ENCODE measurements around the gene RRN3.
"Not testable (repeated sequence)": the region's sequence is repeated elsewhere in the genome, so short reads cannot be mapped to it uniquely, and the experiment has no call there.

Gene RRN3

DNA sequence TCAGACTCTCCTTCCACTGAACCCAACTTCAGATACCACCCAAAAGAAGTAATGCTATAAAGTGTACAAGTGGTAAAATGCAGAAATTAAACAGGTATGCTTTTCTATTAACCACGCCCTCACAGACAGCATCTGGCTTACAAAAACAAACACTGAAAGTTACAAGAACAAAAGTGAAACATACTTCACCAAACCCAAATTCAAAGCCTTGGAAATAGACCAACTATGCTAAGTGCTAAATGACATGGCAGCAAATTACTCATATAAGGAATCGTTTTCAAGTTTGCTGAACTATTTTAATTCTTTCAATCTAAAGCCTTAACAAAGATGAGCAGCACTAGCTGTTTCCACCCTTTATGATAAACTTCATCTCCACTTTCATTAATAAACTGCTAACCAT lies 17.9 kb downstream of the RRN3 start:
- not testable (repeated sequence) for DNase-seq (ENCODE audit: low spot score in 2 of 2); H3K9me3 Mint-ChIP-seq; H3K4me1 Mint-ChIP-seq; H3K27me3 Mint-ChIP-seq; H3K4me3 Mint-ChIP-seq; ATAC-seq (replicated peaks; ENCODE audit: extremely low read depth, poor library complexity, severe bottlenecking)
- Mint-ChIP-seq H3K36me3 (ENCODE audit: insufficient read depth) (peaks cover 79% of the 10 kb centered on the region), H3K27ac (ENCODE audit: low read depth) (peak overlapping the region; percentile 62)

DNA sequence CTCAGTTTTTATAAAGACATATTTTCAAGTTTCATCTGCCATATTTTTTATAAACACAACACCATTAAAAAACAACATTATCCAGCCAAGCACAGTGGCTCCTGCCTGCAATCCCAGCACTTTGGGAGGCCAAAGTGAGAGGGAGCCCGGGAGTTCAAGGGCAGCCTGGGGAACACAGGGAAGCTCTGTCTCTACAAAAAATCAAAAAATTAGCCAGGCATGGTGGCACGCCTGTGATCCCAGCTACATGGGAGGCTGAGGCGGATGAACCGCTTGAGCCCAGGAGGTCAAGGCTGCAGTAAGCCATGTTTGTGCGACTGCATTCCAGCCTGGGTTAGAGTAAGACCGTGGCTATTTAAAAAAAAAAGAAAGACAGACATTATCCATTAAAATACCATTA lies 21.0 kb downstream of the RRN3 start:
- ATAC-seq (replicated peaks; ENCODE audit: extremely low read depth, poor library complexity, severe bottlenecking), result no peak
- Mint-ChIP-seq H3K9me3 (no peaks in the 10 kb centered on the region), H3K27ac (ENCODE audit: low read depth) (no peak overlapping the region), H3K4me1 (peaks cover 9% of the 10 kb centered on the region), H3K27me3 (no peaks in the 10 kb centered on the region), H3K4me3 (no peak overlapping the region), H3K36me3 (ENCODE audit: insufficient read depth) (peaks cover 73% of the 10 kb centered on the region)
- DNase-seq (ENCODE audit: low spot score in 2 of 2), result no peak

DNA sequence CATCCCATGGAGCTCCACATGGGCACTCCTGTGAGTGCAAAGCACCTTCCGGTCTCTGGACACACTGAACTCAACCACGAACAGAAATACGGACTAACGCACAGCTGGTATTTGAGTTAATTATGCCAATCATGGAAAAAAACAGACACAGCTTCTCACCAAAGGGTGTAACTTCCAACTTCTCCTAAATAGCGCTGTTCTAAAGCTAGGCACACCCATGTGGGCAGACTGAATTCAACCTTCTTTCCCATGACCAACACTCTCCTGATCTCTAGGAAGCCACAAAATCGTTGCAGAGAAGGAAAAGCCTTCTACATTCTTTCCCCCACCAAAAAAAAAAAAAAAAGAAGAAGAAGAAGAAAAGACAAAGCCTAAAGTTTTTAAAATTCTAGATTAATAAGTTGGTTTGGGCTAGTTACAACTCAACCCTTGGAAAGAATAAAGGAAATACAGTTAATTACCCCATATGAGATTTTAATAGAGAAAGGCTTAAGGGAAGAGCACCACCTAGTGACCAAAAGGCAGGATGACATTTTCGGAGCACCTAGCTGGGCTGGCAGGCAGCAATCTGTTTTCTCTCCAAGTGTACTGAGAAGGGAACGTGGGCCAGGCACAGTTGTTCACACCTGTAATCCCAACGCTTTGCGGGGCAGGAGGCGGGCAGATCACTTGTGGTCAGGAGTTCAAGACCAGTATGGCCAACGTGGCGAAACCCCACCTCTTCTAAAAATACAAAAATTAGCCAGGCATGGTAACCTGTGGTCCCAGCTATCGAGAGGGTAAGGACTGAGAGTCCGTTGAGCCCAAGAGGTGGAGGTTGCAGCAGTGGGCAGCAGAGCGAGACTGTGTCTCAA lies 21.9 kb downstream of the RRN3 start:
- not testable (repeated sequence) for DNase-seq (ENCODE audit: low spot score in 2 of 2); H3K4me3 Mint-ChIP-seq; H3K4me1 Mint-ChIP-seq; H3K27ac Mint-ChIP-seq (ENCODE audit: low read depth); H3K9me3 Mint-ChIP-seq; H3K27me3 Mint-ChIP-seq
- peaks cover 66% of the 10 kb centered on the region for H3K36me3 Mint-ChIP-seq (ENCODE audit: insufficient read depth)
- peak; percentile 60 for ATAC-seq (replicated peaks; ENCODE audit: extremely low read depth, poor library complexity, severe bottlenecking)

DNA sequence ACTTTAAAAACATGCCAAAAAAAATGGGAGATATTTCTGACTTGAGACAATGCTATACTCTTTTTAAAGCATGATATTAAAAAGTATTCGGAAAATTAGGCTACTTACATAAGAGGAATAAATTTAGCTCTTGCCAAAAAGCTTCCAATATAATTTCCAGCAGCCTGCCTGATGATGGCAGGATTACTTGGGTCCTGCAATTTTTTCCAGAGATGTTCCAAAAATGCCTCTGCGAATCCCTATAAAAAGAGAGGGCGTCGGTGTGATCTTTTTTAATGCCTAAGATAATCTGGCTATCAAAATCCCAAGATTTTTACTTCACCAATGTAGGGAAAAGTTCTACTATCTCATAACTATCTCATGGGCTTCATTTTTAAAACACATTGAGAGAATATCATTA lies 23.1 kb downstream of the RRN3 start:
- DNase-seq (ENCODE audit: low spot score in 2 of 2); ATAC-seq (replicated peaks; ENCODE audit: extremely low read depth, poor library complexity, severe bottlenecking); H3K27me3 Mint-ChIP-seq; H3K4me1 Mint-ChIP-seq; H3K9me3 Mint-ChIP-seq; H3K27ac Mint-ChIP-seq (ENCODE audit: low read depth); H3K4me3 Mint-ChIP-seq: not testable (repeated sequence)
- H3K36me3 Mint-ChIP-seq (ENCODE audit: insufficient read depth), result peaks cover 61% of the 10 kb centered on the region

DNA sequence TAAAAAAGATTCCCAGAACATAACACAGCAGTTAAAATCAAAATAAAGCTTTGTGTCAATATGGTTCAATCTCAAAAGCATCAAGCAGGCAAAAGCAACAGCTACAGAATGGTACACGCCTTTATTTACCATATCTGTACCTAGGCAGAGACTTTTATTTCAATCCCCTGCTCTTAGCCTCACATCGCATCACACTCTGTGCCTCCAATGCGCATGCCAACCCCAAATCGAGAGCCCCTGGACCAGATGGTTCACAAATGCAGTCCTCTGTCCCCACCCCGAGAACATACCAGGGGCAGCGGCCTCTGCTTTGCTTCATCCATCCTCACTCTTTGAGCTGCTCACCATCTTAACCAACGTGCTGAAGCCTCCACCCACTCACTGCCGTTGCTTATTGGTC lies 27.4 kb downstream of the RRN3 start:
- ATAC-seq (replicated peaks; ENCODE audit: extremely low read depth, poor library complexity, severe bottlenecking); H3K4me1 Mint-ChIP-seq; H3K27me3 Mint-ChIP-seq; DNase-seq (ENCODE audit: low spot score in 2 of 2); H3K4me3 Mint-ChIP-seq; H3K9me3 Mint-ChIP-seq; H3K27ac Mint-ChIP-seq (ENCODE audit: low read depth): not testable (repeated sequence)
- peaks cover 54% of the 10 kb centered on the region for H3K36me3 Mint-ChIP-seq (ENCODE audit: insufficient read depth)

DNA sequence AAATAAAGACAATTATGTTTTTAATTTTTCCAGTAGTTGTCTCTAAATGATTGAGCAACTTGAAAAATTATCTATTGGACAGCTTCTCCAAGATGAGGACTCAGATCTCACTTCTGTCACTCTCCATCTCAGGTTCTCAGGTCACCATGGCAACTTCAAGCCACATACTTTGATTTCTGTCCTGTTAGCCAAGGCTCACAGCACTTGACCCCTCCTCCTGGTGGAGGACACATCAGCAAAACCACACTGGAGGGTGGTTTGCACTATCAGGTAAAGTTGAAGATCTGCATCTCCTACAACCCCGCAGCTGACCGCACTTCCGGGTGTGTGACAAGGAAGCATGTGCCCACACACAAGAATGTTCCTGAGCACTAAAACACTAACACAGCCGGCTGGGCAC lies 28.1 kb downstream of the RRN3 start:
- not testable (repeated sequence) for DNase-seq (ENCODE audit: low spot score in 2 of 2); H3K27ac Mint-ChIP-seq (ENCODE audit: low read depth)

DNA sequence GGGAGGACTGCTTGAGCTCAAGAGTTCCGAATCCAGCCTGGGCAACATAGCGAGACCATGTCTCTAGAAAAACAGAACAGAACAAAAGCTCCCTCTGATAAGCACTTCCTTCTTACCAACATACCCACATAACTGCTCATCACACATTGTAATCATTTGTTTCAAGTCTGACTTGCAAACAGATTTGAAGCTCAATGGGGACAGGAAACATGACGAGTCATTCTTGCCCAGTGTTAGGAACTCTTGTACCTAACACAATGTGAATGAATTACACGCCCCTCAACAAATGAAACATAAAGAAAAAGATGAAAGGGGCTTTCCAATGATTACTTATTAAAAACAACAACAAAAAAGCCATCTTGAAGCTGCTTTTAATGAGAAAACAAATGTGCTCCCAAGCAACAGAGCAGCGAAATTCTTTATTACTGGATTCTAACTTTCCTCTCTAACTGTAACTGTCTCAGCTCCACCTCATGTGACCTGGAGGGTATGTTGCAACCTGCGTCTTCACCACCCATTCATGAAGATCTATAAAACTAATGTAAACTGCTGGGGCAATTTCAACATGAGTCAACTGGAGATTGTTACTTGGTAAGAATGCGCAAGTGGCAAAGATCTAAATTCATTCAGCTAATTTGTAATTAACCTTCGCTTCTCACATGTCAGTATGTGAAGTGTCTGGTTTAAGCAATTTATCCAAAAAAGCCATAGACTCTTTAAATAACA lies 31.8 kb downstream of the RRN3 start:
- H3K27me3 Mint-ChIP-seq; H3K9me3 Mint-ChIP-seq; H3K4me1 Mint-ChIP-seq; ATAC-seq (replicated peaks; ENCODE audit: extremely low read depth, poor library complexity, severe bottlenecking); H3K4me3 Mint-ChIP-seq; H3K27ac Mint-ChIP-seq (ENCODE audit: low read depth); DNase-seq (ENCODE audit: low spot score in 2 of 2): not testable (repeated sequence)
- H3K36me3 Mint-ChIP-seq (ENCODE audit: insufficient read depth), result peaks cover 58% of the 10 kb centered on the region

More for the DNA sequence above, 28.1 kb downstream of the RRN3 start:
- not testable (repeated sequence) for H3K4me1 Mint-ChIP-seq; H3K27me3 Mint-ChIP-seq; ATAC-seq (replicated peaks; ENCODE audit: extremely low read depth, poor library complexity, severe bottlenecking); H3K4me3 Mint-ChIP-seq; H3K9me3 Mint-ChIP-seq
- peaks cover 59% of the 10 kb centered on the region for H3K36me3 Mint-ChIP-seq (ENCODE audit: insufficient read depth)

DNA sequence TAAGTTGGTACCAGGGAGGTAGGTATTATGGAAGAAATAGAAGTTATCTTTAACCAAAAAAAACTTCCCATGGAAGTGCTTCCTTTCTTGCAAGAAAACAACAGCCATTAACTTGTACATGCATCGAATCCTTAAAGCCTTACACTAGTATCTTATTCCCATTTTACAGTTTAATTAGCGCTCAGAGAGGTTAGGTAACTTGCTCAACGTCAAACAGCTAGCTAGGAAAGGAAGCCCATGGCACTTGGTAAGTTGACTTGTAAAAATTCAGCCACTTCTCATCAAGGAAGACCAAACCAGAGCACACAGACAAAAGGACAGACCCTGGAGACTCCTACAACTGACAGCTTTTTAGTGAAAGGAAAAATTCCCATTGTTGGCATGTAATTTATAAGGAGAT lies 34.7 kb downstream of the RRN3 start:
- peaks cover 8% of the 10 kb centered on the region for H3K4me1 Mint-ChIP-seq
- ATAC-seq (replicated peaks; ENCODE audit: extremely low read depth, poor library complexity, severe bottlenecking) (no peak), DNase-seq (ENCODE audit: low spot score in 2 of 2) (no peak)
- no peaks in the 10 kb centered on the region for H3K9me3 Mint-ChIP-seq
- no peak overlapping the region for H3K4me3 Mint-ChIP-seq
- H3K27me3 Mint-ChIP-seq, result no peaks in the 10 kb centered on the region
- H3K36me3 Mint-ChIP-seq (ENCODE audit: insufficient read depth), result peaks cover 40% of the 10 kb centered on the region
- H3K27ac Mint-ChIP-seq (ENCODE audit: low read depth), result no peak overlapping the region

DNA sequence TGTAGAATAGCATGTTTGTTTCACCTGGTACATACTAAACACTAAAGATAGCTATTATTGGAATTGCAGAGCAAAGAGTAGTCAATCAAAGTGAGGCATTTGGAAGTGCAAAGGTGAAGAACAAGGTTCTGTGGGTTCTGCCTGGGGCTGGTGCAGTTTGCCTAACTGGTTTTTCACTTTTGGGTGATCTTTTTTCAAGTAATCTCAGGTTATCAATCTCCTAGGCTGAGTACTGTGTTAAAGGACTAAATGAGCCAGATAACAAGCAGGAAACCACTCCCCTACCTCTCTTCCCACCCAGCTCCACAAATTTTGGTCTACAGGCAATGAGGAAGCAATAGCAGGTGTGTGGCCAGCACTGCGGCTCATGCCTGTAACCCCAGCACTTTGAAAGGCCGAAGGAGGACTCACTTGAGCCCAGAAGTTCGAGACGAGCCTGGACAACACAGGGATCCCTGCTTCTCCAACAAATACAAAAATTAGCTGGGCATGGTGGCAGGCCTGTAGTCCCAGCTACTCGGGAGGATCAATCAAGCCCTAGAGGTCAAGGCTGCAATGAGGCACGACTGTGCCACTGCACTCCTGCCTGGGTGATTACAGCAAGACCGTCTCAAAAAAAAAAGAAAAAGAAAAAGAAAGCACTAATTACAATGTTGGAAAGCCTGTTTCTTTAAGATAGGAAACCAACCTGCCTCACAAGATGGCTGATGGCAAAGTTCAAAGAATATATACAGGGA lies 36.2 kb downstream of the RRN3 start:
- Mint-ChIP-seq H3K9me3 (no peaks in the 10 kb centered on the region), H3K4me3 (no peak overlapping the region), H3K36me3 (ENCODE audit: insufficient read depth) (peaks cover 26% of the 10 kb centered on the region), H3K27ac (ENCODE audit: low read depth) (no peak overlapping the region), H3K4me1 (peaks cover 15% of the 10 kb centered on the region), H3K27me3 (no peaks in the 10 kb centered on the region)
- no peak for ATAC-seq (replicated peaks; ENCODE audit: extremely low read depth, poor library complexity, severe bottlenecking)
- no peak for DNase-seq (ENCODE audit: low spot score in 2 of 2)

DNA sequence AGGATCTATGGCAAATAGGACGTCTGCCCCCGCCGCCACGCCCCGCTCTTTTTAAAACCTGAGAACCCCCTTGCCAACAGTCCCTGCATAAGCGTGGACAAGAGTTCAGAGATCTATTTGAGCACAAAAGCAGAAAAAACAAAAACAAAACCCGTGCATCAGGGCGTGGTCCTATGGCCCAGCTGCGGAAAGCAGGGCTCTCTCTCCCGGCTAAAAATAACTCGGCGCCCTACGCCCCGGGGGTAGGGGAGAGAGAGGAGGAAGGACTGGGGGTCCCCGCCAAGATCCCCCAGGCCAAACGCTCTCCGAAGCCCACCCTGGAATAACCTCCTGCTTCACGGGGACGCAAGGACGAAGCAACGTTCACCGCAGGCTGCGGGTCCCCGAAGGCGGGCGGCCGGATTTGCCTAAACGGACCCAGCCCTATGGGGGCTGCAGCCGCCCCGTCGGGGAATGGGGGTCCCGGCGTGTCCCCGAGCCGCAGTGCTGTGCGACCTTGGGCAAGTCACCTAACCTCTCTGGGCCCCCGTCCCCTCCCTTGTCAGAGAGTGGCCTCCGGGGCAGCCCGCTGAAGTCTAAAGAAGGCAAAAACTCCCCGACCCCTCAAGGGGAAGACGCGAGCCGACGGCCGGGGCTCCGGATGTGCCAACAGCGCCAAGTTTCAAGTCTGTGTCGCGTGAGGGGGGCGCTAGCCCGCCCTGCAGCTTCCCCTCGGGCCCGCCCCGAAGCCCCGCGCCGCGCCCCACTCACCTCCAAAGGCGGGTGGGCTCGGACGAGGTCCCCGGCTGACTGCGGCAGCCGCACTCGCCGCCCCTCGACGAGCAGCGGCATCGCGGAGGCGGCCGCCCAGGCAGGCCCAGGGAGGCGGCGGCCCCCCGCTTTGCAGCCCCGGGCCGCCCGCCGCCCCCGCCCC lies 38.7 kb downstream of the RRN3 start:
- H3K27ac Mint-ChIP-seq (ENCODE audit: low read depth), result no peak overlapping the region
- peaks cover 15% of the 10 kb centered on the region for H3K4me1 Mint-ChIP-seq
- no peaks in the 10 kb centered on the region for H3K27me3 Mint-ChIP-seq
- ATAC-seq (replicated peaks; ENCODE audit: extremely low read depth, poor library complexity, severe bottlenecking), result peak; percentile 82
- H3K36me3 Mint-ChIP-seq (ENCODE audit: insufficient read depth), result peaks cover 7% of the 10 kb centered on the region
- peak; percentile 69 to 75 for DNase-seq (ENCODE audit: low spot score in 2 of 2)
- no peaks in the 10 kb centered on the region for H3K9me3 Mint-ChIP-seq
- H3K4me3 Mint-ChIP-seq, result peak overlapping the region; percentile 82

DNA sequence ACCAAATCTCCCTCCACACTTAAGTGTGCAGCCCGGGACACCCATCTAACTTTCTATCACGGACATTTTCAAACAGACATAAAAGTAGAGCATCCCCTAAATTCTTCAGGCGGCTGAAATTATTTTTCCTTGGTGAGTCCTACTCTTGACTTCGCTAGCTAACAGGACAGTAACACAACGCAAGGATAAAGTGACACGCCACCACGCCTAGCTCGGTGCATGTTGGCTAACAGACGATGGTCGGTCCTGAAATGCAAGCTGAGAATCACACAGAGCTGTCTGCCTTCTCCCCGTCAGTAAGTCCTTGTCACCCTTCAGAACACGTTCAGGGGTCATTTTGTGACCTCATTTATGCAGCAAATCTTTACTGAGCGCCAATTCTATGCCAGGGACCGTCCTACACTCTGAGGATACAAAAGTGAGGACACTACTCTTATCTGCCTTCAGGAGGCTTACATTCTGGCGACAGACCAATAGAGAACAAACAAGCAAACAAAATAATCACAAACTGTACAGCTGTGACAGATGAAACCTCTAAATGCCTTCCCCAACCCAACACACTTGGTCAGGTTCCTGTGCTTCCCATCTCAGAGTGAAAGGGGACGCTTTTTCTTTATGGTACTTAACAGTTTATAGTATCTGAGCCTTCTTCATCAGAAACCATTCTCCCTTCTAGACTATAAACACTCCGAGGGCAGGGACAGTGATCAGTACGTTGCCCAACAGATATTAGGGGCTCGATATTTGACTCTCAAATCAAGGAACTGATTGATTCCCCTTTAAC lies 39.5 kb downstream of the RRN3 start:
- no peak for ATAC-seq (replicated peaks; ENCODE audit: extremely low read depth, poor library complexity, severe bottlenecking)
- Mint-ChIP-seq H3K27ac (ENCODE audit: low read depth) (peak overlapping the region; percentile 39), H3K9me3 (no peaks in the 10 kb centered on the region), H3K4me3 (peak overlapping the region; percentile 82), H3K4me1 (peaks cover 15% of the 10 kb centered on the region), H3K27me3 (no peaks in the 10 kb centered on the region), H3K36me3 (ENCODE audit: insufficient read depth) (peaks cover 2% of the 10 kb centered on the region)
- no peak for DNase-seq (ENCODE audit: low spot score in 2 of 2)
